SK-N-SH (cell line): ENCODE measurements around the gene SCN7A. TPM values are rescaled to one million over a fixed set of nuclear protein-coding genes. Genes with fewer than 3 reads are reported as not detected.

Experiments used
- CTCF ChIA-PET: fragments of 300-600, 350-600 bp; formaldehyde crosslinking; extraction: SDS; loops from one replicate; lab custom pipeline; 2021; lab: Yijun Ruan, JAX
- POLR2A ChIA-PET: fragments of 350-600 bp; sonication (Branson Sonifier 250); formaldehyde crosslinking; extraction: SDS; loops from one replicate; lab custom pipeline; 2020; ENCODE audit warnings: antibody characterized with exemption, inconsistent platforms; lab: Yijun Ruan, JAX
- DNase-seq: peaks from one replicate; pipeline ENCODE4 v3.0.0; 2012
- H2AFZ ChIP-seq: fragments of 200-600 bp; sonication (generic); 2 replicates; pipeline ENCODE4 v1.8.1; 2016; ENCODE audit warnings: antibody characterized with exemption, mild to moderate bottlenecking, low read depth
- H3F3A ChIP-seq: fragments of 200-600 bp; sonication (generic); replicated peaks from 2 replicates; pipeline ENCODE3; 2016; ENCODE audit warnings: antibody characterized with exemption, mild to moderate bottlenecking; ENCODE audit not compliant: insufficient read depth
- H3K27ac ChIP-seq, 2 experiments: fragments of 200-500 bp in 1 of 2; fragments of 200-600 bp in 1 of 2; sonication (Bioruptor generic) in 1 of 2; sonication (generic), shearing (Covaris generic) in 1 of 2; 2 replicates each; pipeline versions ENCODE4 v1.5.1 to v1.6.1; 2014 to 2016; ENCODE audit warnings: low read depth in 2 of 2, inconsistent platforms in 1 of 2, low read length in 1 of 2, mild to moderate bottlenecking in 1 of 2, mixed read lengths in 1 of 2
- H3K27me3 ChIP-seq: fragments of 200-600 bp; sonication (generic), shearing (Covaris generic); 2 replicates; pipeline ENCODE4 v1.6.1; 2016; ENCODE audit warnings: mixed run types; ENCODE audit not compliant: insufficient read depth
- H3K36me3 ChIP-seq, 2 experiments: fragments of 200-500 bp in 1 of 2; fragments of 200-600 bp in 1 of 2; sonication (Bioruptor generic) in 1 of 2; sonication (generic) in 1 of 2; replicated peaks in 1 of 2; 2 replicates each; pipeline versions ENCODE3 to v1.5.1; 2014 to 2016; ENCODE audit warnings: low read length in 1 of 2, mild to moderate bottlenecking in 1 of 2; ENCODE audit not compliant: insufficient read depth in 2 of 2, control insufficient read depth in 1 of 2
- H3K4me1 ChIP-seq, 2 experiments: fragments of 200-500 bp in 1 of 2; fragments of 200-600 bp in 1 of 2; sonication (Bioruptor generic) in 1 of 2; sonication (generic), shearing (Covaris generic) in 1 of 2; 2 replicates each; pipeline versions ENCODE4 v1.5.1 to v1.6.1; 2014 to 2016; ENCODE audit warnings: low read depth in 1 of 2, low read length in 1 of 2, mixed run types in 1 of 2; ENCODE audit not compliant: insufficient read depth in 2 of 2, control insufficient read depth in 1 of 2
- H3K4me2 ChIP-seq: fragments of 200-600 bp; sonication (generic), shearing (Covaris generic); 2 replicates; pipeline ENCODE4 v1.6.1; 2017; ENCODE audit warnings: mixed run types
- H3K4me3 ChIP-seq, 2 experiments: fragments of 200-500 bp in 1 of 2; fragments of 200-600 bp in 1 of 2; sonication (Bioruptor generic) in 1 of 2; sonication (generic), shearing (Covaris generic) in 1 of 2; 2 replicates each; pipeline versions ENCODE4 v1.5.1 to v1.8.1; 2014 to 2016; ENCODE audit warnings: low read depth in 2 of 2, inconsistent platforms in 1 of 2, low read length in 1 of 2, mild to moderate bottlenecking in 1 of 2, mixed read lengths in 1 of 2, moderate library complexity in 1 of 2
- H3K79me2 ChIP-seq: fragments of 200-600 bp; sonication (generic); 2 replicates; pipeline ENCODE4 v1.8.1; 2017; ENCODE audit warnings: mild to moderate bottlenecking; ENCODE audit not compliant: insufficient read depth
- H3K9ac ChIP-seq: fragments of 200-600 bp; sonication (generic); 2 replicates; pipeline ENCODE4 v1.6.1; 2017; ENCODE audit warnings: mixed run types
- H3K9me2 ChIP-seq: fragments of 200-600 bp; sonication (generic); 2 replicates; pipeline ENCODE4 v1.6.1; 2017; ENCODE audit warnings: mixed run types
- H3K9me3 ChIP-seq: fragments of 200-600 bp; sonication (generic); 2 replicates; pipeline ENCODE4 v1.6.1; 2017; ENCODE audit warnings: mixed run types, mild to moderate bottlenecking, moderate library complexity
- H4K20me1 ChIP-seq: fragments of 200-600 bp; sonication (generic); 2 replicates; pipeline ENCODE4 v1.6.1; 2017; ENCODE audit warnings: mild to moderate bottlenecking, mixed run types; ENCODE audit not compliant: insufficient read depth
- CHD2 ChIP-seq: fragments of 150-350 bp; IDR thresholded peaks from 2 replicates; pipeline ENCODE4 v1.6.1; 2018; ENCODE audit warnings: low read length; ENCODE audit not compliant: partially characterized antibody
- EZH2phosphoT487 ChIP-seq: fragments of 200-600 bp; sonication (generic); IDR thresholded peaks from 2 replicates; pipeline ENCODE4 v1.6.1; 2017; ENCODE audit warnings: low read depth, mixed run types, mild to moderate bottlenecking, antibody characterized with exemption, moderate library complexity, borderline replicate concordance
- FOSL2 ChIP-seq: IDR thresholded peaks from 2 replicates; pipeline ENCODE4 v1.4.0; 2012; ENCODE audit warnings: low read depth, mild to moderate bottlenecking, moderate library complexity, borderline replicate concordance
- FOXJ3 ChIP-seq: sonication (generic); formaldehyde crosslinking; IDR thresholded peaks from 2 replicates; pipeline ENCODE4 v1.5.1; 2020; ENCODE audit warnings: mild to moderate bottlenecking, missing genetic modification reagents
- GATA2 ChIP-seq: sonication (generic); formaldehyde crosslinking; IDR thresholded peaks from 2 replicates; pipeline ENCODE4 v1.5.0; 2020; ENCODE audit warnings: mild to moderate bottlenecking, missing genetic modification reagents
- IRF3 ChIP-seq: fragments of 150-350 bp; IDR thresholded peaks from 2 replicates; pipeline ENCODE4 v1.6.1; 2016; ENCODE audit warnings: mild to moderate bottlenecking, low read depth, low read length
- MEF2A ChIP-seq: IDR thresholded peaks from 2 replicates; pipeline ENCODE4 v1.4.0; 2012; ENCODE audit warnings: low read depth, borderline replicate concordance
- NFIC ChIP-seq: IDR thresholded peaks from 2 replicates; pipeline ENCODE4 v1.4.0; 2012; ENCODE audit warnings: borderline replicate concordance
- POLR2AphosphoS5 ChIP-seq: IDR thresholded peaks from 2 replicates; pipeline ENCODE4 v1.6.1; 2012; ENCODE audit warnings: low read depth, low read length
- RCOR1 ChIP-seq: fragments of 150-350 bp; IDR thresholded peaks from 2 replicates; pipeline ENCODE4 v1.6.1; 2017; ENCODE audit warnings: antibody characterized with exemption, low read length
- RFX5 ChIP-seq: IDR thresholded peaks from 2 replicates; pipeline ENCODE4 v1.6.1; 2012; ENCODE audit warnings: mild to moderate bottlenecking, improper control_type of control experiment, low read length
- SIN3A ChIP-seq: IDR thresholded peaks from 2 replicates; pipeline ENCODE4 v1.6.1; 2012; ENCODE audit warnings: low read depth, mild to moderate bottlenecking, low read length, moderate library complexity, borderline replicate concordance
- TAF1 ChIP-seq: IDR thresholded peaks from 2 replicates; pipeline ENCODE4 v1.6.1; 2012; ENCODE audit warnings: low read depth, mild to moderate bottlenecking, low read length, moderate library complexity, borderline replicate concordance
- TEAD4 ChIP-seq: IDR thresholded peaks from 2 replicates; pipeline ENCODE4 v1.4.0; 2012; ENCODE audit warnings: mild to moderate bottlenecking, borderline replicate concordance; ENCODE audit not compliant: insufficient read depth
- USF2 ChIP-seq: fragments of 150-350 bp; IDR thresholded peaks from 2 replicates; pipeline ENCODE4 v1.6.1; 2017; ENCODE audit warnings: antibody characterized with exemption, low read length, low read depth, borderline replicate concordance
- YY1 ChIP-seq: IDR thresholded peaks from 2 replicates; pipeline ENCODE4 v1.4.0; 2012; ENCODE audit warnings: low read depth, mild to moderate bottlenecking
- WGBS: methylation state at CpG from one replicate; pipeline ENCODE4 v1.1.6; 2017; ENCODE audit warnings: low lambda C conversion rate; 5-methylcytosine and 5-hydroxymethylcytosine counted together
- polyA plus RNA-seq, 3 experiments: library from polyadenylated mRNA; depleted of rRNA; stranded (reverse); fragments of >200 nt; gene quantifications; 2 replicates each; pipeline ENCODE4 v1.2.3, GENCODE V29; 2012
- TF ChIP-seq, protein P1 (sequence below): IDR thresholded peaks from 2 replicates; pipeline ENCODE4 v1.4.0; 2012; ENCODE audit warnings: low read depth, borderline replicate concordance
- TF ChIP-seq, protein P2 (sequence below): fragments of 200-600 bp; sonication (generic); IDR thresholded peaks from 2 replicates; pipeline ENCODE4 v1.6.1; 2017; ENCODE audit warnings: antibody characterized with exemption, mild to moderate bottlenecking, moderate library complexity
- TF ChIP-seq, protein P3 (sequence below): IDR thresholded peaks from 2 replicates; pipeline ENCODE4 v1.4.0; 2012; ENCODE audit warnings: low read depth, borderline replicate concordance

The SCN7A gene
- polyA plus RNA-seq, 1 of the 3 experiments (the other 2 are of a cell fraction), result 0.02 TPM

- no peaks in the 10 kb centered on the region for H3K27me3 ChIP-seq
- no peak for DNase-seq
- no peak overlapping the region for H3K4me3 ChIP-seq
- H3K79me2 ChIP-seq, result no peaks in the 10 kb centered on the region
- POLR2A ChIA-PET, result no interaction called here
- no peaks in the 10 kb centered on the region for H3K4me1 ChIP-seq
- no peaks in the 10 kb centered on the region for H3F3A ChIP-seq
- H3K9me2 ChIP-seq, result no peaks in the 10 kb centered on the region
- 82% methylated on average over 5 of the region's 5 CpGs for WGBS
- no peaks in the 10 kb centered on the region for H4K20me1 ChIP-seq
- H3K9ac ChIP-seq, result no peak overlapping the region
- CTCF ChIA-PET, result interaction anchor here (1.3 to 1.4 kb wide), 2 partner anchors 63 to 93 kb away, joined by 4 read pairs; no protein-coding TSS in a partner anchor
- H3K27ac ChIP-seq, result no peak overlapping the region
- no peak overlapping the region for H2AFZ ChIP-seq
- TF ChIP-seq, protein P1, sequence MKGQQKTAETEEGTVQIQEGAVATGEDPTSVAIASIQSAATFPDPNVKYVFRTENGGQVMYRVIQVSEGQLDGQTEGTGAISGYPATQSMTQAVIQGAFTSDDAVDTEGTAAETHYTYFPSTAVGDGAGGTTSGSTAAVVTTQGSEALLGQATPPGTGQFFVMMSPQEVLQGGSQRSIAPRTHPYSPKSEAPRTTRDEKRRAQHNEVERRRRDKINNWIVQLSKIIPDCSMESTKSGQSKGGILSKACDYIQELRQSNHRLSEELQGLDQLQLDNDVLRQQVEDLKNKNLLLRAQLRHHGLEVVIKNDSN, result no peak
- TF ChIP-seq, protein P2, sequence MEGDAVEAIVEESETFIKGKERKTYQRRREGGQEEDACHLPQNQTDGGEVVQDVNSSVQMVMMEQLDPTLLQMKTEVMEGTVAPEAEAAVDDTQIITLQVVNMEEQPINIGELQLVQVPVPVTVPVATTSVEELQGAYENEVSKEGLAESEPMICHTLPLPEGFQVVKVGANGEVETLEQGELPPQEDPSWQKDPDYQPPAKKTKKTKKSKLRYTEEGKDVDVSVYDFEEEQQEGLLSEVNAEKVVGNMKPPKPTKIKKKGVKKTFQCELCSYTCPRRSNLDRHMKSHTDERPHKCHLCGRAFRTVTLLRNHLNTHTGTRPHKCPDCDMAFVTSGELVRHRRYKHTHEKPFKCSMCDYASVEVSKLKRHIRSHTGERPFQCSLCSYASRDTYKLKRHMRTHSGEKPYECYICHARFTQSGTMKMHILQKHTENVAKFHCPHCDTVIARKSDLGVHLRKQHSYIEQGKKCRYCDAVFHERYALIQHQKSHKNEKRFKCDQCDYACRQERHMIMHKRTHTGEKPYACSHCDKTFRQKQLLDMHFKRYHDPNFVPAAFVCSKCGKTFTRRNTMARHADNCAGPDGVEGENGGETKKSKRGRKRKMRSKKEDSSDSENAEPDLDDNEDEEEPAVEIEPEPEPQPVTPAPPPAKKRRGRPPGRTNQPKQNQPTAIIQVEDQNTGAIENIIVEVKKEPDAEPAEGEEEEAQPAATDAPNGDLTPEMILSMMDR, result no peak
- TF ChIP-seq IRF3 (no peak), MEF2A (no peak), RFX5 (no peak), NFIC (no peak), POLR2AphosphoS5 (no peak), TEAD4 (no peak), GATA2 (no peak), YY1 (no peak), RCOR1 (no peak), FOSL2 (no peak), CHD2 (no peak), SIN3A (no peak), EZH2phosphoT487 (no peak), USF2 (no peak), TAF1 (no peak), FOXJ3 (CRISPR knock-in tag) (no peak)
- TF ChIP-seq, protein P3, sequence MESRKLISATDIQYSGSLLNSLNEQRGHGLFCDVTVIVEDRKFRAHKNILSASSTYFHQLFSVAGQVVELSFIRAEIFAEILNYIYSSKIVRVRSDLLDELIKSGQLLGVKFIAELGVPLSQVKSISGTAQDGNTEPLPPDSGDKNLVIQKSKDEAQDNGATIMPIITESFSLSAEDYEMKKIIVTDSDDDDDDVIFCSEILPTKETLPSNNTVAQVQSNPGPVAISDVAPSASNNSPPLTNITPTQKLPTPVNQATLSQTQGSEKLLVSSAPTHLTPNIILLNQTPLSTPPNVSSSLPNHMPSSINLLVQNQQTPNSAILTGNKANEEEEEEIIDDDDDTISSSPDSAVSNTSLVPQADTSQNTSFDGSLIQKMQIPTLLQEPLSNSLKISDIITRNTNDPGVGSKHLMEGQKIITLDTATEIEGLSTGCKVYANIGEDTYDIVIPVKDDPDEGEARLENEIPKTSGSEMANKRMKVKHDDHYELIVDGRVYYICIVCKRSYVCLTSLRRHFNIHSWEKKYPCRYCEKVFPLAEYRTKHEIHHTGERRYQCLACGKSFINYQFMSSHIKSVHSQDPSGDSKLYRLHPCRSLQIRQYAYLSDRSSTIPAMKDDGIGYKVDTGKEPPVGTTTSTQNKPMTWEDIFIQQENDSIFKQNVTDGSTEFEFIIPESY, result no peak
- no peaks in the 10 kb centered on the region for H3K36me3 ChIP-seq
- no peak overlapping the region for H3K4me2 ChIP-seq
- H3K9me3 ChIP-seq, result no peaks in the 10 kb centered on the region
Observed at GRCh38 chr2:166424841-166425240, 69.2 kb downstream of the SCN7A start.
